ENCODE data around the gene LRP5.

DNA sequence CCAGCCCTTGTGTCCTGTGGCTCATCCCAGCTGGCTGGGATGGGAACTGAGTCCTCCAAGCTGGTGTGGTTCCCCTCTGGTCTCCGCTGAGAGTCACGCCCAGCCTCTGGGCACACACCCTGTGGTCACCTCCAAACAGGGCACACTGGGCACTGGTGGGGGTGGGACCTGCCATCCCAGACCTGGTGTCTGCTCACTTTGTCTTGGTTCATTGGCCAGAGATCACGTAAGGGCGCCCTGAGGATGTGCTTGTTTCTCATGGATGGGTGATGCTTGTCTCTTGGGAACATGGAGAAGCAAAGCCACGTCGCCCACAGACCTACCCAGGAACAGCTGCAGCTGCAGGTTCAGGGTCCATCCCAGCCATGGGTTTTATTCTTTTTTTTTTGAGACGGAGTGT is 43.1 kb downstream of the LRP5 start:
- TF ChIP-seq, protein P1, sequence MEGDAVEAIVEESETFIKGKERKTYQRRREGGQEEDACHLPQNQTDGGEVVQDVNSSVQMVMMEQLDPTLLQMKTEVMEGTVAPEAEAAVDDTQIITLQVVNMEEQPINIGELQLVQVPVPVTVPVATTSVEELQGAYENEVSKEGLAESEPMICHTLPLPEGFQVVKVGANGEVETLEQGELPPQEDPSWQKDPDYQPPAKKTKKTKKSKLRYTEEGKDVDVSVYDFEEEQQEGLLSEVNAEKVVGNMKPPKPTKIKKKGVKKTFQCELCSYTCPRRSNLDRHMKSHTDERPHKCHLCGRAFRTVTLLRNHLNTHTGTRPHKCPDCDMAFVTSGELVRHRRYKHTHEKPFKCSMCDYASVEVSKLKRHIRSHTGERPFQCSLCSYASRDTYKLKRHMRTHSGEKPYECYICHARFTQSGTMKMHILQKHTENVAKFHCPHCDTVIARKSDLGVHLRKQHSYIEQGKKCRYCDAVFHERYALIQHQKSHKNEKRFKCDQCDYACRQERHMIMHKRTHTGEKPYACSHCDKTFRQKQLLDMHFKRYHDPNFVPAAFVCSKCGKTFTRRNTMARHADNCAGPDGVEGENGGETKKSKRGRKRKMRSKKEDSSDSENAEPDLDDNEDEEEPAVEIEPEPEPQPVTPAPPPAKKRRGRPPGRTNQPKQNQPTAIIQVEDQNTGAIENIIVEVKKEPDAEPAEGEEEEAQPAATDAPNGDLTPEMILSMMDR (IDR thresholded peaks at IDR 0.05) = no peak
- TF ChIP-seq POLR2A (IDR thresholded peaks at IDR 0.05) = no peak
